Astrocyte (in vitro differentiated cells and primary cell): ENCODE measurements around the gene OVOL1. TPM values are rescaled to one million over a fixed set of nuclear protein-coding genes. Genes with fewer than 3 reads are reported as not detected.
A peak's percentile ranks its signal among the peaks of the same experiment; 100 is the strongest.

Source experiments
- DNase-seq: peaks from one replicate; pipeline ENCODE4 v3.0.0-alpha.2; 2010; ENCODE audit warnings: low read depth
- FAIRE-seq: peaks from 2 replicates; lab custom pipeline; 2011; peaks lifted over from hg19 to GRCh38; lab: Jason Lieb, UNC
- H2AFZ ChIP-seq: 2 replicates; pipeline ENCODE4 v1.6.0; 2012; ENCODE audit warnings: low read depth, low read length, inconsistent platforms
- H3K27ac ChIP-seq: 2 replicates; pipeline ENCODE4 v1.5.1; 2011; ENCODE audit warnings: low read depth, low read length, inconsistent platforms
- H3K27me3 ChIP-seq: 2 replicates; pipeline ENCODE4 v1.6.0; 2011; ENCODE audit warnings: low read length, inconsistent platforms; ENCODE audit not compliant: insufficient read depth
- H3K36me3 ChIP-seq: 2 replicates; pipeline ENCODE4 v1.5.1; 2011; ENCODE audit warnings: low read length, inconsistent platforms; ENCODE audit not compliant: insufficient read depth
- H3K4me1 ChIP-seq: 2 replicates; pipeline ENCODE4 v1.5.1; 2011; ENCODE audit warnings: low read length, inconsistent platforms; ENCODE audit not compliant: insufficient read depth
- H3K4me2 ChIP-seq: 2 replicates; pipeline ENCODE4 v1.6.0; 2012; ENCODE audit warnings: low read length, inconsistent platforms
- H3K4me3 ChIP-seq: 2 replicates; pipeline ENCODE4 v1.5.1; 2011; ENCODE audit warnings: low read depth, mild to moderate bottlenecking, low read length, inconsistent platforms; ENCODE audit not compliant: insufficient read depth
- H3K79me2 ChIP-seq: 2 replicates; pipeline ENCODE4 v1.6.0; 2012; ENCODE audit warnings: mild to moderate bottlenecking, low read length, inconsistent platforms; ENCODE audit not compliant: insufficient read depth
- H3K9ac ChIP-seq: 2 replicates; pipeline ENCODE4 v1.6.0; 2012; ENCODE audit warnings: mild to moderate bottlenecking, low read length, inconsistent platforms
- H3K9me3 ChIP-seq: 2 replicates; pipeline ENCODE4 v1.5.1; 2012; ENCODE audit warnings: low read depth, mild to moderate bottlenecking, low read length, inconsistent platforms; ENCODE audit not compliant: insufficient read depth
- H4K20me1 ChIP-seq: 2 replicates; pipeline ENCODE4 v1.6.0; 2012; ENCODE audit warnings: low read length, inconsistent platforms; ENCODE audit not compliant: insufficient read depth
- H3K27ac Mint-ChIP-seq: one replicate; pipeline ENCODE4 v1.8.0; 2021; ENCODE audit warnings: mild to moderate bottlenecking, mixed read lengths; ENCODE audit not compliant: unreplicated experiment
- H3K27me3 Mint-ChIP-seq: one replicate; pipeline ENCODE4 v1.8.0; 2021; ENCODE audit warnings: low read depth, mixed read lengths; ENCODE audit not compliant: unreplicated experiment
- H3K36me3 Mint-ChIP-seq: one replicate; pipeline ENCODE4 v1.8.0; 2021; ENCODE audit warnings: low read depth, mixed read lengths; ENCODE audit not compliant: unreplicated experiment
- H3K4me1 Mint-ChIP-seq: one replicate; pipeline ENCODE4 v1.8.0; 2021; ENCODE audit warnings: low read depth, mixed read lengths; ENCODE audit not compliant: unreplicated experiment
- H3K4me3 Mint-ChIP-seq: one replicate; pipeline ENCODE4 v1.8.0; 2021; ENCODE audit warnings: mild to moderate bottlenecking, moderate library complexity, mixed read lengths; ENCODE audit not compliant: unreplicated experiment
- H3K9me3 Mint-ChIP-seq: one replicate; pipeline ENCODE4 v1.8.0; 2021; ENCODE audit warnings: mild to moderate bottlenecking, mixed read lengths; ENCODE audit not compliant: unreplicated experiment
- EZH2 ChIP-seq: IDR thresholded peaks from 2 replicates; pipeline ENCODE4 v1.6.1; 2012; ENCODE audit warnings: mild to moderate bottlenecking, low read length, inconsistent platforms; ENCODE audit not compliant: insufficient read depth
- total RNA-seq: library from RNA; stranded (reverse); gene quantifications from 2 replicates; pipeline ENCODE4 v1.2.1, GENCODE V29; 2021
- TF ChIP-seq, protein P1 (sequence below): IDR thresholded peaks from 2 replicates; pipeline ENCODE4 v1.5.1; 2011; ENCODE audit warnings: low read depth, mild to moderate bottlenecking, inconsistent platforms, low read length, moderate library complexity; ENCODE audit not compliant: insufficient read depth

Gene OVOL1
- total RNA-seq, 1 donor from 2014 or later, result 1.0 TPM

DNA sequence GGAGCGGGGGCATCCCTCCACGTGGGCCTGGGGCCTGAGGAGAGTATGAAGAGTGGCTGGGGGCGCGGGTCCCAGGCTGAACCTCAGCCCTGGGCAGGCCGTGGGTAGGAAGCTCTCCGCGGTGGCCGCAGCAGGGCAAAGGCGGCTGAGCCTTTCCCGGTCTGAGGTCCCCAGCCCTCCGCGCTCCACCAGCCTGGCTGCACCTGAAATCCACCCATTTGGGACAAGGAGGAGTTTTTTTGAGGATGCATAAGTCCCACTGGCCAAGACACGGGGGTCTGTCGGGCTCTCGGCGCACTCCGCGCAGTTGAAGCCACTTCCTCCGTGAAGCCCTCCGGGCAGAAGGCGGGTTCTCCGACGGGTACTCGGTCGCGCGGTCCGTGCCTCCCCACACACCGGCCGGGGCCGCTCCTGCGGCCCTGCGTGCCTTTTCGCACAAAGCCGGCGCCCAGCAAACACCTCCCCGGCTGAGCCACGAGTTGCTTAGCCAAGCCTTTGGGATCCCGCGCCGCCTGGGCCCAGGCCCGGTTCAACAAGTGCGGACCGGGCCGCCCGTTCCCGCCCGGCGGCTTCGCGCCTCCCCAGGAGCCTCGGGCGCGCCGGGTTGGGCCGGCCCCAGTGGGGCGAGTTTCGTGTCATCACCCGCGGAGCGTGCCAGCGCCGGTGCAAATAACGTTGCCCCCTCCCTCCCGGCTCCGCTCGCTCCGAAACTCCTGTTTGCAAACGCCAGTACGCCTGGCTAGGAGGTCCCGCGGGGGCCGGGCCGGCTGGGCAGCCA, 666 bp upstream of the OVOL1 start:
- Histone ChIP-seq H3K36me3 (no peaks in the 10 kb centered on the region), H3K4me2 (no peak overlapping the region), H4K20me1 (no peaks in the 10 kb centered on the region), H3K27ac (no peak overlapping the region), H3K4me3 (no peak overlapping the region), H3K79me2 (no peaks in the 10 kb centered on the region), H2AFZ (no peak overlapping the region), H3K4me1 (no peaks in the 10 kb centered on the region), H3K9ac (no peak overlapping the region), H3K27me3 (peaks cover 50% of the 10 kb centered on the region), H3K9me3 (no peaks in the 10 kb centered on the region)
- DNase-seq (no peak), FAIRE-seq (no peak)
- TF ChIP-seq, protein P1, sequence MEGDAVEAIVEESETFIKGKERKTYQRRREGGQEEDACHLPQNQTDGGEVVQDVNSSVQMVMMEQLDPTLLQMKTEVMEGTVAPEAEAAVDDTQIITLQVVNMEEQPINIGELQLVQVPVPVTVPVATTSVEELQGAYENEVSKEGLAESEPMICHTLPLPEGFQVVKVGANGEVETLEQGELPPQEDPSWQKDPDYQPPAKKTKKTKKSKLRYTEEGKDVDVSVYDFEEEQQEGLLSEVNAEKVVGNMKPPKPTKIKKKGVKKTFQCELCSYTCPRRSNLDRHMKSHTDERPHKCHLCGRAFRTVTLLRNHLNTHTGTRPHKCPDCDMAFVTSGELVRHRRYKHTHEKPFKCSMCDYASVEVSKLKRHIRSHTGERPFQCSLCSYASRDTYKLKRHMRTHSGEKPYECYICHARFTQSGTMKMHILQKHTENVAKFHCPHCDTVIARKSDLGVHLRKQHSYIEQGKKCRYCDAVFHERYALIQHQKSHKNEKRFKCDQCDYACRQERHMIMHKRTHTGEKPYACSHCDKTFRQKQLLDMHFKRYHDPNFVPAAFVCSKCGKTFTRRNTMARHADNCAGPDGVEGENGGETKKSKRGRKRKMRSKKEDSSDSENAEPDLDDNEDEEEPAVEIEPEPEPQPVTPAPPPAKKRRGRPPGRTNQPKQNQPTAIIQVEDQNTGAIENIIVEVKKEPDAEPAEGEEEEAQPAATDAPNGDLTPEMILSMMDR, result no peak
- TF ChIP-seq EZH2, result peak; percentile 95
- Mint-ChIP-seq H3K27me3 (peaks cover 58% of the 10 kb centered on the region), H3K27ac (no peak overlapping the region), H3K9me3 (peaks cover 3% of the 10 kb centered on the region), H3K4me3 (no peak overlapping the region), H3K4me1 (no peaks in the 10 kb centered on the region), H3K36me3 (peaks cover 4% of the 10 kb centered on the region)

DNA sequence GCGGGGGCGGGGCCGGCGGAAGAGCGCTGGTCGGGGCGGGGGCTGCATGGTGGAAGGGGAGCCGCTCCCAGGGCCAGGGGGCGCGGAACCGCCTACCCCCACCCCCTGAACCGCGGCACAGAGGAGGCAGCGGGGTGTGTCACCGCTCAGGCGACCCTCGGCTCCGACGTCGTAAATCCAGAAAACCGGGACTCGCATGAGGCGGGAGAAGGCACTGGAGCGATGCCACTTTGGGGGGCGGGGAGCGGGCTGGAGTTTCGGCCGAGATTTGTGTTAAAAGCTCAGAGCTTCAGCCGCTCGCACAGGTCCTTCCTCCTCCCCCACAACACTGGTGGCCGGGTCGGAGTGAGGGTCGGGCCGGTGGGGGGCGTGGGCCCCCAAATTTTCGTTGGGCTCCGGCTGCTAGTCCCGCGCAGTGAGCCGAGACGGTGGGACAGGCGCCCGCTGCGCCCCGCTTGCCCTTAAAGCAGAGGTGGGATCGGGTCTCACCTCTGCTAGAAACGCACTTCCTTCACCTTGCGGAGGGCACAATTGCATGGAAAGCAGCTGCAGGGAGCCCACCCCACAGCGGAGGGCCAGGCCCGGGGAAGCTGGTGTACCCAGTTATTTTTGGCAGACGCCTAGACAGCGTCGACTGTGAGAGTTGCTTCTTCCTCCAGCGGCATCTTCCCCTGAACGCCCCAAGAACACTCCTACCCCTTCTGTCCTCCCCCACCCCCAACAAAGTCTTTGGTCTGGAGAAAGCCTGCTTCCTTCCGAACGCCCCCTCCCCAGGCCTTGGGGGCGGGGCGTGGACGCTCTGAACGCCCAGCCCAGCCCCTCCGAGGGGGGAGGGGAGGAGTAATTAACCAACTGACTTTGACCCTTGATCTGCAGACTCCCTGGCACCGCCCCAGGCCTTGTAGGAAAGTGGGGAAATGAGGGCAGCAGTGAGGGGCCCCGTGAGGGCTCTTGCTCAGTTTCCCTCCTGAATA, 1.1 kb downstream of the OVOL1 start:
- H3K27me3 ChIP-seq, result peaks cover 50% of the 10 kb centered on the region
- H3K9me3 ChIP-seq, result no peaks in the 10 kb centered on the region
- FAIRE-seq (no peak), DNase-seq (no peak)
- H3K27ac ChIP-seq, result no peak overlapping the region
- peak overlapping the region; percentile 36 for H3K4me2 ChIP-seq
- no peaks in the 10 kb centered on the region for H4K20me1 ChIP-seq
- H3K4me3 ChIP-seq, result no peak overlapping the region
- H3K36me3 Mint-ChIP-seq, result peaks cover 4% of the 10 kb centered on the region
- H3K4me1 ChIP-seq, result no peaks in the 10 kb centered on the region
- peak overlapping the region; percentile 87 for H3K27ac Mint-ChIP-seq
- H2AFZ ChIP-seq, result no peak overlapping the region
- H3K9me3 Mint-ChIP-seq, result peaks cover 3% of the 10 kb centered on the region
- no peaks in the 10 kb centered on the region for H3K79me2 ChIP-seq
- no peak overlapping the region for H3K4me3 Mint-ChIP-seq
- H3K9ac ChIP-seq, result no peak overlapping the region
- peaks cover 69% of the 10 kb centered on the region for H3K27me3 Mint-ChIP-seq
- H3K4me1 Mint-ChIP-seq, result no peaks in the 10 kb centered on the region
- TF ChIP-seq, protein P1, result no peak
- peak; percentile 98 for TF ChIP-seq EZH2
- H3K36me3 ChIP-seq, result no peaks in the 10 kb centered on the region
